Measurements from ENCODE around the gene AP5S1.

The AP5S1 gene

GRCh38 chr20:3794701-3795420 lies 25.5 kb upstream of the AP5S1 start:
- peak overlapping the region in 1 of 2 experiments; percentile 19 for H3K18ac ChIP-seq (ENCODE audit: low read depth in 1 of 2, low read length in 2 of 2)
- peaks cover 32% of the 10 kb centered on the region for H3K4me1 ChIP-seq (ENCODE audit: control insufficient read depth, insufficient read depth, low read depth, low read length)
- H3K27ac ChIP-seq (ENCODE audit: low read length, poor library complexity, severe bottlenecking), result no peak overlapping the region

GRCh38 chr20:3795511-3796468 lies 24.6 kb upstream of the AP5S1 start, which contains the start of gene CDC25B:
CDC25B (plus strand) TSS chr20:3796310; CDS start chr20:3796532, 222 bp downstream.
- H2BK15ac ChIP-seq (ENCODE audit: low read depth, poor library complexity, severe bottlenecking), result peak within 1 kb of the TSS; percentile 87
- no peak within 1 kb of the TSS for H2AK5ac ChIP-seq (ENCODE audit: low read length, severe bottlenecking)
- peaks cover 25% of the 10 kb centered on the region for H3K79me1 ChIP-seq (replicated peaks; ENCODE audit: low read length, poor library complexity, severe bottlenecking)
- peaks cover 20 to 34% of the 10 kb centered on the region in 2 experiments for H3K36me3 ChIP-seq (ENCODE audit: control insufficient read depth in 1 of 2, insufficient read depth in 2 of 2, low read depth in 1 of 2, low read length in 2 of 2)
- H3K4me2 ChIP-seq (ENCODE audit: low read length, poor library complexity, severe bottlenecking), result peak within 1 kb of the TSS; percentile 96
- no peaks in the 10 kb centered on the region for H3K27me3 ChIP-seq (ENCODE audit: control insufficient read depth in 1 of 2, insufficient read depth in 1 of 2, low read length in 2 of 2)
- peak within 1 kb of the TSS; percentile 48 for H2AFZ ChIP-seq (ENCODE audit: low read depth, low read length)
- H3K9me3 ChIP-seq (ENCODE audit: control insufficient read depth, low read length), result no peaks in the 10 kb centered on the region
- H3K27ac ChIP-seq (ENCODE audit: low read length, poor library complexity, severe bottlenecking), result peak within 1 kb of the TSS; percentile 59
- peak within 1 kb of the TSS; percentile 88 to 91 for H3K4ac ChIP-seq (ENCODE audit: low read depth in 1 of 2, low read length in 2 of 2)
- peak within 1 kb of the TSS; percentile 96 for H3K9ac ChIP-seq (ENCODE audit: low read length)
- peak within 1 kb of the TSS; percentile 83 for H4K91ac ChIP-seq (ENCODE audit: low read length)
- DNase-seq, result peak; percentile 94
- H3K23ac ChIP-seq (ENCODE audit: low read length in 2 of 2), result peak within 1 kb of the TSS in 1 of 2 experiments; percentile 83
- H2BK12ac ChIP-seq (ENCODE audit: low read length in 2 of 2), result peak within 1 kb of the TSS; percentile 8 to 85
- peak within 1 kb of the TSS; percentile 97 to 99 for H3K18ac ChIP-seq (ENCODE audit: low read depth in 1 of 2, low read length in 2 of 2)
- peaks cover 37% of the 10 kb centered on the region for H3K4me1 ChIP-seq (ENCODE audit: control insufficient read depth, insufficient read depth, low read depth, low read length)
- H3K4me3 ChIP-seq (ENCODE audit: insufficient read depth in 1 of 2, low read depth in 1 of 2, low read length in 2 of 2), result peak within 1 kb of the TSS; percentile 73 to 97
- 4% methylated on average over 47 of the region's 69 CpGs for WGBS
- H2BK120ac ChIP-seq (ENCODE audit: low read depth, low read length), result peak within 1 kb of the TSS; percentile 83
- H3K14ac ChIP-seq (ENCODE audit: low read length in 2 of 2), result peak within 1 kb of the TSS in 1 of 2 experiments; percentile 84
- H4K8ac ChIP-seq (ENCODE audit: low read length), result peak within 1 kb of the TSS; percentile 97
- peak within 1 kb of the TSS; percentile 31 for H2BK5ac ChIP-seq (ENCODE audit: low read depth, low read length, poor library complexity, severe bottlenecking)

More at GRCh38 chr20:3794701-3795420, 25.5 kb upstream of the AP5S1 start:
- Histone ChIP-seq H3K4me2 (ENCODE audit: low read length, poor library complexity, severe bottlenecking) (no peak overlapping the region), H3K9ac (ENCODE audit: low read length) (peak overlapping the region; percentile 96), H3K79me1 (replicated peaks; ENCODE audit: low read length, poor library complexity, severe bottlenecking) (peaks cover 22% of the 10 kb centered on the region), H3K14ac (ENCODE audit: low read length in 2 of 2) (no peak overlapping the region), H2BK15ac (ENCODE audit: low read depth, poor library complexity, severe bottlenecking) (no peak overlapping the region), H3K27me3 (ENCODE audit: control insufficient read depth in 1 of 2, insufficient read depth in 1 of 2, low read length in 2 of 2) (no peaks in the 10 kb centered on the region), H3K36me3 (ENCODE audit: control insufficient read depth in 1 of 2, insufficient read depth in 2 of 2, low read depth in 1 of 2, low read length in 2 of 2) (peaks cover 14 to 25% of the 10 kb centered on the region in 2 experiments), H2AK5ac (ENCODE audit: low read length, severe bottlenecking) (no peak overlapping the region), H3K4ac (ENCODE audit: low read depth in 1 of 2, low read length in 2 of 2) (peak overlapping the region in 1 of 2 experiments; percentile 86), H2BK5ac (ENCODE audit: low read depth, low read length, poor library complexity, severe bottlenecking) (no peak overlapping the region), H2AFZ (ENCODE audit: low read depth, low read length) (no peak overlapping the region), H2BK120ac (ENCODE audit: low read depth, low read length) (peak overlapping the region; percentile 19), H3K23ac (ENCODE audit: low read length in 2 of 2) (no peak overlapping the region), H2BK12ac (ENCODE audit: low read length in 2 of 2) (no peak overlapping the region), H4K8ac (ENCODE audit: low read length) (peak overlapping the region; percentile 80), H3K9me3 (ENCODE audit: control insufficient read depth, low read length) (no peaks in the 10 kb centered on the region), H4K91ac (ENCODE audit: low read length) (no peak overlapping the region), H3K4me3 (ENCODE audit: insufficient read depth in 1 of 2, low read depth in 1 of 2, low read length in 2 of 2) (peak overlapping the region in 1 of 2 experiments; percentile 97)
- no peak for DNase-seq
- WGBS, result 88% methylated on average over 25 of the region's 25 CpGs

- DNase-seq, result no peak
- peaks cover 27% of the 10 kb centered on the region for H3K79me1 ChIP-seq (replicated peaks; ENCODE audit: low read length, poor library complexity, severe bottlenecking)
- H3K23ac ChIP-seq (ENCODE audit: low read length in 2 of 2), result peak overlapping the region in 1 of 2 experiments; percentile 83
- no peak overlapping the region for H2BK5ac ChIP-seq (ENCODE audit: low read depth, low read length, poor library complexity, severe bottlenecking)
- H3K9ac ChIP-seq (ENCODE audit: low read length), result peak overlapping the region; percentile 92
- H3K14ac ChIP-seq (ENCODE audit: low read length in 2 of 2), result peak overlapping the region in 1 of 2 experiments; percentile 57
- H2AFZ ChIP-seq (ENCODE audit: low read depth, low read length), result no peak overlapping the region
- peak overlapping the region; percentile 57 for H4K91ac ChIP-seq (ENCODE audit: low read length)
- H3K4me2 ChIP-seq (ENCODE audit: low read length, poor library complexity, severe bottlenecking), result peak overlapping the region; percentile 96
- H4K8ac ChIP-seq (ENCODE audit: low read length), result no peak overlapping the region
- H2BK15ac ChIP-seq (ENCODE audit: low read depth, poor library complexity, severe bottlenecking), result peak overlapping the region; percentile 58
- H3K27me3 ChIP-seq (ENCODE audit: control insufficient read depth in 1 of 2, insufficient read depth in 1 of 2, low read length in 2 of 2), result no peaks in the 10 kb centered on the region
- 26% methylated on average over 10 of the region's 33 CpGs for WGBS
- no peak overlapping the region for H2BK12ac ChIP-seq (ENCODE audit: low read length in 2 of 2)
- peak overlapping the region; percentile 62 to 91 for H3K4ac ChIP-seq (ENCODE audit: low read depth in 1 of 2, low read length in 2 of 2)
- H3K4me3 ChIP-seq (ENCODE audit: insufficient read depth in 1 of 2, low read depth in 1 of 2, low read length in 2 of 2), result peak overlapping the region; percentile 73 to 97
- peak overlapping the region; percentile 76 for H2BK120ac ChIP-seq (ENCODE audit: low read depth, low read length)
- no peak overlapping the region for H3K27ac ChIP-seq (ENCODE audit: low read length, poor library complexity, severe bottlenecking)
- H3K18ac ChIP-seq (ENCODE audit: low read depth in 1 of 2, low read length in 2 of 2), result peak overlapping the region; percentile 68 to 87
- no peaks in the 10 kb centered on the region for H3K9me3 ChIP-seq (ENCODE audit: control insufficient read depth, low read length)
- peaks cover 29 to 43% of the 10 kb centered on the region in 2 experiments for H3K36me3 ChIP-seq (ENCODE audit: control insufficient read depth in 1 of 2, insufficient read depth in 2 of 2, low read depth in 1 of 2, low read length in 2 of 2)
- H2AK5ac ChIP-seq (ENCODE audit: low read length, severe bottlenecking), result no peak overlapping the region
- peaks cover 37% of the 10 kb centered on the region for H3K4me1 ChIP-seq (ENCODE audit: control insufficient read depth, insufficient read depth, low read depth, low read length)
These were observed 23.7 kb upstream of the AP5S1 start for GRCh38 chr20:3796477-3797225.
